H9 (cell line): Measurements from ENCODE around the gene ABHD12. TPM values are rescaled to one million over a fixed set of nuclear protein-coding genes. Genes with fewer than 3 reads are reported as not detected.
A peak's percentile ranks its signal among the peaks of the same experiment; 100 is the strongest.

ENCODE experiments used
- DNase-seq: peaks from one replicate; pipeline ENCODE4 v3.0.0-alpha.2; 2017
- H2AFZ ChIP-seq: one replicate; pipeline ENCODE4 v1.6.1; 2013; ENCODE audit warnings: mild to moderate bottlenecking, low read length, control low read depth, moderate library complexity
- H2AK5ac ChIP-seq: 2 replicates; pipeline ENCODE4 v1.6.1; 2013; ENCODE audit warnings: low read length, control low read depth, mixed read lengths; ENCODE audit not compliant: insufficient read length
- H2BK120ac ChIP-seq: one replicate; pipeline ENCODE4 v1.6.1; 2013; ENCODE audit warnings: low read depth, mild to moderate bottlenecking, low read length, control low read depth, inconsistent platforms; ENCODE audit not compliant: poor library complexity, severe bottlenecking
- H2BK12ac ChIP-seq: 2 replicates; pipeline ENCODE4 v1.6.1; 2013; ENCODE audit warnings: low read length, control low read depth, mixed read lengths, low read depth; ENCODE audit not compliant: insufficient read length
- H2BK15ac ChIP-seq: 2 replicates; pipeline ENCODE4 v1.6.1; 2013; ENCODE audit warnings: low read depth, low read length, control low read depth
- H2BK20ac ChIP-seq: one replicate; pipeline ENCODE4 v1.6.1; 2013; ENCODE audit warnings: low read depth, mild to moderate bottlenecking, low read length, control low read depth, inconsistent platforms; ENCODE audit not compliant: poor library complexity, severe bottlenecking
- H2BK5ac ChIP-seq: 2 replicates; pipeline ENCODE4 v1.6.1; 2013; ENCODE audit warnings: low read length, control low read depth, mixed read lengths; ENCODE audit not compliant: insufficient read length
- H3K14ac ChIP-seq: 2 replicates; pipeline ENCODE4 v1.6.1; 2013; ENCODE audit warnings: low read length, control low read depth; ENCODE audit not compliant: insufficient read depth
- H3K18ac ChIP-seq: 2 replicates; pipeline ENCODE4 v1.6.1; 2013; ENCODE audit warnings: low read depth, mild to moderate bottlenecking, mixed read lengths, low read length, control low read depth; ENCODE audit not compliant: insufficient read length
- H3K23ac ChIP-seq: 2 replicates; pipeline ENCODE4 v1.6.1; 2013; ENCODE audit warnings: low read length, control low read depth, mixed read lengths, low read depth; ENCODE audit not compliant: insufficient read length
- H3K23me2 ChIP-seq: 2 replicates; pipeline ENCODE4 v1.6.1; 2013; ENCODE audit warnings: low read depth, mild to moderate bottlenecking, mixed read lengths, low read length, control low read depth; ENCODE audit not compliant: insufficient read length, poor library complexity, severe bottlenecking
- H3K27ac ChIP-seq: 2 replicates; pipeline ENCODE4 v1.5.1; 2013; ENCODE audit warnings: low read length, control low read depth, mixed read lengths, low read depth; ENCODE audit not compliant: insufficient read length
- H3K27me3 ChIP-seq: 2 replicates; pipeline ENCODE4 v1.6.1; 2013; ENCODE audit warnings: low read length, control low read depth, inconsistent platforms; ENCODE audit not compliant: insufficient read depth
- H3K4ac ChIP-seq: 2 replicates; pipeline ENCODE4 v1.6.1; 2013; ENCODE audit warnings: low read depth, mild to moderate bottlenecking, control low read depth, inconsistent platforms, low read length, moderate library complexity
- H3K4me1 ChIP-seq: 2 replicates; pipeline ENCODE4 v1.6.1; 2013; ENCODE audit warnings: low read length, control low read depth, inconsistent platforms; ENCODE audit not compliant: insufficient read depth
- H3K4me2 ChIP-seq: 2 replicates; pipeline ENCODE4 v1.6.1; 2013; ENCODE audit warnings: low read length, control low read depth, mixed read lengths; ENCODE audit not compliant: insufficient read length, insufficient read depth
- H3K56ac ChIP-seq: 2 replicates; pipeline ENCODE4 v1.6.1; 2013; ENCODE audit warnings: low read depth, mild to moderate bottlenecking, mixed read lengths, low read length, control low read depth; ENCODE audit not compliant: insufficient read length
- H3K79me1 ChIP-seq: 2 replicates; pipeline ENCODE4 v1.6.1; 2013; ENCODE audit warnings: low read depth, mild to moderate bottlenecking, moderate library complexity, low read length, control low read depth, inconsistent platforms; ENCODE audit not compliant: insufficient read depth, poor library complexity, severe bottlenecking
- H3K79me2 ChIP-seq: 2 replicates; pipeline ENCODE4 v1.6.1; 2013; ENCODE audit warnings: low read length, control low read depth, inconsistent platforms; ENCODE audit not compliant: insufficient read depth
- H3K9ac ChIP-seq: 2 replicates; pipeline ENCODE4 v1.6.1; 2013; ENCODE audit warnings: low read length, control low read depth, mixed read lengths; ENCODE audit not compliant: insufficient read length; ENCODE audit errors: extremely low read depth
- H3K9me3 ChIP-seq: one replicate; pipeline ENCODE4 v1.6.1; 2013; ENCODE audit warnings: low read depth, low read length, inconsistent platforms; ENCODE audit not compliant: control insufficient read depth
- H3T11ph ChIP-seq: one replicate; pipeline ENCODE4 v1.6.1; 2013; ENCODE audit warnings: mild to moderate bottlenecking, low read length, control low read depth, inconsistent platforms
- H4K20me1 ChIP-seq: one replicate; pipeline ENCODE4 v1.6.1; 2013; ENCODE audit not compliant: control insufficient read depth, insufficient read length, insufficient read depth
- H4K5ac ChIP-seq: 2 replicates; pipeline ENCODE4 v1.6.1; 2013; ENCODE audit warnings: low read depth, mild to moderate bottlenecking, mixed read lengths, low read length, control low read depth; ENCODE audit not compliant: insufficient read length
- H4K8ac ChIP-seq: replicated peaks from 2 replicates; pipeline ENCODE4 v1.6.1; 2013; ENCODE audit warnings: low read length, control low read depth, mixed read lengths, low read depth; ENCODE audit not compliant: insufficient read length
- H4K91ac ChIP-seq: 2 replicates; pipeline ENCODE4 v1.6.1; 2013; ENCODE audit warnings: low read depth, mild to moderate bottlenecking, moderate library complexity, mixed read lengths, low read length, control low read depth; ENCODE audit not compliant: insufficient read length
- H3K27ac Mint-ChIP-seq, 3 experiments: 2 replicates in 2 of 3; 3 replicates in 1 of 3; pipeline ENCODE4 v1.8.0; 2020 to 2021; ENCODE audit warnings: mixed read lengths in 3 of 3, mild to moderate bottlenecking in 1 of 3, moderate library complexity in 1 of 3
- H3K27me3 Mint-ChIP-seq: 2 replicates; pipeline ENCODE4 v1.8.0; 2021; ENCODE audit warnings: low read depth, mild to moderate bottlenecking, moderate library complexity, mixed read lengths
- H3K36me3 Mint-ChIP-seq, 3 experiments: 2 replicates in 2 of 3; 3 replicates in 1 of 3; pipeline ENCODE4 v1.8.0; 2020 to 2021; ENCODE audit warnings: low read depth in 3 of 3, mixed read lengths in 3 of 3; ENCODE audit not compliant: insufficient read depth in 1 of 3
- H3K4me1 Mint-ChIP-seq, 2 experiments: 2 replicates each; pipeline ENCODE4 v1.8.0; 2020; ENCODE audit warnings: mixed read lengths in 2 of 2
- H3K4me3 Mint-ChIP-seq, 2 experiments: 2 replicates in 1 of 2; 3 replicates in 1 of 2; pipeline ENCODE4 v1.8.0; 2020 to 2021; ENCODE audit warnings: mild to moderate bottlenecking in 2 of 2, mixed read lengths in 2 of 2, moderate library complexity in 1 of 2
- H3K9me3 Mint-ChIP-seq, 2 experiments: 2 replicates in 1 of 2; 3 replicates in 1 of 2; pipeline ENCODE4 v1.8.0; 2020; ENCODE audit warnings: mild to moderate bottlenecking in 2 of 2, mixed read lengths in 2 of 2, moderate library complexity in 1 of 2
- CTCF ChIP-seq: fragments of 200-600 bp; sonication (generic); conservative IDR thresholded peaks from 3 replicates; pipeline ENCODE4 v1.8.0; 2021; ENCODE audit warnings: antibody characterized with exemption, mild to moderate bottlenecking
- WGBS: extraction: QIAGEN DNeasy Blood & Tissue Kit; methylation state at CpG from one replicate; pipeline ENCODE4 v1.1.7; 2013; ENCODE audit warnings: missing lambda C conversion rate, low lambda C conversion rate, mixed read lengths; ENCODE audit not compliant: insufficient read length; ENCODE audit errors: extremely low coverage; 5-methylcytosine and 5-hydroxymethylcytosine counted together
- total RNA-seq: library from RNA; stranded (reverse); gene quantifications from 2 replicates; pipeline ENCODE4 v1.2.1, GENCODE V29; 2021

The ABHD12 gene
- total RNA-seq, 1 experiment from 2014 or later, result 54.4 TPM

- no peak for TF ChIP-seq CTCF
Observed at GRCh38 chr20:25295386-25296093, 95.1 kb downstream of the ABHD12 start.

More at GRCh38 chr20:25295386-25296093, 95.1 kb downstream of the ABHD12 start:
- no peak overlapping the region for H3K4ac ChIP-seq
- no peak overlapping the region for H3K4me3 Mint-ChIP-seq
- no peak overlapping the region for H2BK120ac ChIP-seq
- peak; percentile 50 for DNase-seq
- H3K18ac ChIP-seq, result no peak overlapping the region
- no peaks in the 10 kb centered on the region; the same call in 1 of the 2 replicates for H3K27me3 Mint-ChIP-seq
- H3K14ac ChIP-seq, result no peak overlapping the region
- H2BK5ac ChIP-seq, result no peak overlapping the region
- WGBS, result no CpG with 5 or more reads among the region's 10 CpGs
- H3K4me1 ChIP-seq, result no peaks in the 10 kb centered on the region; the same call in 1 of the 2 replicates
- no peaks in the 10 kb centered on the region for H3K27me3 ChIP-seq
- no peaks in the 10 kb centered on the region for H4K20me1 ChIP-seq
- no peaks in the 10 kb centered on the region for H3K23me2 ChIP-seq
- H3K23ac ChIP-seq, result no peak overlapping the region
- no peak overlapping the region for H3K4me2 ChIP-seq
- H3K4me1 Mint-ChIP-seq, result peaks cover 17 to 21% of the 10 kb centered on the region in 2 experiments; a peak in 2 of 4 replicates
- H3K27ac ChIP-seq, result no peak overlapping the region
- no peak overlapping the region for H2BK15ac ChIP-seq
- peak overlapping the region; percentile 18 to 68 (median 40); a peak in 3 of 7 replicates for H3K27ac Mint-ChIP-seq
- H4K8ac ChIP-seq, result no peak overlapping the region
- H2AFZ ChIP-seq, result no peak overlapping the region
- H4K5ac ChIP-seq, result no peak overlapping the region
- no peak overlapping the region for H3K9ac ChIP-seq
- H4K91ac ChIP-seq, result no peak overlapping the region
- no peaks in the 10 kb centered on the region for H3K79me2 ChIP-seq
- H3K9me3 ChIP-seq, result no peaks in the 10 kb centered on the region
- H3K9me3 Mint-ChIP-seq, result no peaks in the 10 kb centered on the region
- no peak overlapping the region for H2BK12ac ChIP-seq
- no peak overlapping the region for H2AK5ac ChIP-seq
- H3T11ph ChIP-seq, result no peak overlapping the region
- no peak overlapping the region for H2BK20ac ChIP-seq
- H3K79me1 ChIP-seq, result no peaks in the 10 kb centered on the region
- H3K36me3 Mint-ChIP-seq, result peaks cover 0 to 35% (median 14%) of the 10 kb centered on the region in 3 experiments; a peak in 5 of 7 replicates
- no peak overlapping the region for H3K56ac ChIP-seq
